ENCODE measurements around the gene ZBED2. TPM values are rescaled to one million over a fixed set of nuclear protein-coding genes. Genes with fewer than 3 reads are reported as not detected.
"Not testable (repeated sequence)": the region's sequence is repeated elsewhere in the genome, so short reads cannot be mapped to it uniquely, and the experiment has no call there.

ZBED2 gene
- total RNA-seq, 2 donors from 2014 or later: not detected

DNA sequence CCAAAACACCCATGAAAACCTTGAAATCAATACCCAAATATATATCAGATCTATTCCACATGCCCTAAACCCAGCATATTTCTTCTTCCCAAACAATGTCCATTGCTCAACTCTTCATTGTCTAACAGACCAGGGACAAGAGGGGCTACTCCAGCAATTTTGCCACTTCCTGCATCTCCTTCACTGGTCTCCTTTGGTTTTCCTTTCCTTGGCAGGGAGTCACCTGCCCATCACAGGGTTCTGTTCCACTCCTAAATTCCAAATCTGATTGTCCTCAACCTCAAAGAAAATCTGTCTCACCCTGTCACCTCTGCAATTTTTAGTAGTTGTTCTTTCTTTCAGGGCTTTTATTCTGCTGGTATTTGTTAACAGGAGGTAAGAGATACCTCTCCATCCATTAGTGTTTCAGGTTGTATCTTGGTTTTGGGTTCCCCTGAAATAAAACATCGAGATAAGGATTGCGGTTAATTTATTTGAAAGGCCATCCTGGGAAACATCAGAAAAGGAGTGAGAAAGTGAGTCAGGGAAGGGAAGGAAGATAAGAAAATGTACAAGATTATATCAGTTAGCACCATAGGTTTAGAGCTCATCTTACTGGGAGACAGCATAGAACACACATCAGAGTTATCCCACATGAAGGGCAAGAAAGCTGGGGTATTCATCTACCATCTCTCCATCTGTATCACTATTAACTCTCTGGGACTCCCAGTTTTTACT is 13.6 kb downstream of the ZBED2 start:
- intact Hi-C loops (cut with DNase I): no loop called here
- no peak for DNase-seq (ENCODE audit: low spot score)

DNA sequence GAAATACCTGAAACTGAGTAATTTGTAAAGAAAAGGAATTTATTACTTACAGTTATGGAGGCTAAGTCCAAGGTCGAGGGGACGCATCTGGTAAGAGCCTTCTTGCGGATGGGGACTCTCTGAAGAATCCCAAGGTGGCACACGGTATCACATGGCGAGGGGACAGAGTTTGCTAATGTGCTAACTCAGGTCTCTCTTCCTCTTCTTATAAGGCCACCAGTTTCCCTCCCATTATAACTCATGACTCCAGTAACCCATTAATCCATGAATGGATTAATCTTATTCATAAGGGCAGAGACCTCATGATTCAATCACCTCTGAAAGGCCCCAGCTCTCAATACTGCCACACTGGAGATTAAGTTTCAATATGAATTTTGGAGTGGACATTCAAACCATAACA is 15.7 kb downstream of the ZBED2 start:
- DNase-seq (ENCODE audit: low spot score): no peak
- intact Hi-C loops (cut with DNase I): no loop called here

DNA sequence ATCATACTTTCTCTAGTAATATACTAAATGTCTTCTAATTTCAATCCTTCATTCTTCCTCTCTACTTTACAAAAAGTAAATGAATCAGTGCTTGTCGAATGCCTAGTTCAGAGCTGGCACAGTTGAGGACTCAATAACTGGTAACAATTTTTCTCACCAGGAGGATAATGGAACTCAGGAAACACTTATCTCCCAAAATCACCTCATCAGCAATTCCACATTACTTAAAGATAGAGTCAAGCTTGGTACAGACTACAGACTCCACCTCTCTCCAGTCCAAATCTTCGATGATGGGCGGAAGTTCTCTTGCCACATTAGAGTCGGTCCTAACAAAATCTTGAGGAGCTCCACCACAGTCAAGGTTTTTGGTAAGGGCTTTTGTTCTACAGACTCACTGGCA is 16.3 kb downstream of the ZBED2 start:
- no peak for DNase-seq (ENCODE audit: low spot score)
- intact Hi-C loops (cut with DNase I): no loop called here

DNA sequence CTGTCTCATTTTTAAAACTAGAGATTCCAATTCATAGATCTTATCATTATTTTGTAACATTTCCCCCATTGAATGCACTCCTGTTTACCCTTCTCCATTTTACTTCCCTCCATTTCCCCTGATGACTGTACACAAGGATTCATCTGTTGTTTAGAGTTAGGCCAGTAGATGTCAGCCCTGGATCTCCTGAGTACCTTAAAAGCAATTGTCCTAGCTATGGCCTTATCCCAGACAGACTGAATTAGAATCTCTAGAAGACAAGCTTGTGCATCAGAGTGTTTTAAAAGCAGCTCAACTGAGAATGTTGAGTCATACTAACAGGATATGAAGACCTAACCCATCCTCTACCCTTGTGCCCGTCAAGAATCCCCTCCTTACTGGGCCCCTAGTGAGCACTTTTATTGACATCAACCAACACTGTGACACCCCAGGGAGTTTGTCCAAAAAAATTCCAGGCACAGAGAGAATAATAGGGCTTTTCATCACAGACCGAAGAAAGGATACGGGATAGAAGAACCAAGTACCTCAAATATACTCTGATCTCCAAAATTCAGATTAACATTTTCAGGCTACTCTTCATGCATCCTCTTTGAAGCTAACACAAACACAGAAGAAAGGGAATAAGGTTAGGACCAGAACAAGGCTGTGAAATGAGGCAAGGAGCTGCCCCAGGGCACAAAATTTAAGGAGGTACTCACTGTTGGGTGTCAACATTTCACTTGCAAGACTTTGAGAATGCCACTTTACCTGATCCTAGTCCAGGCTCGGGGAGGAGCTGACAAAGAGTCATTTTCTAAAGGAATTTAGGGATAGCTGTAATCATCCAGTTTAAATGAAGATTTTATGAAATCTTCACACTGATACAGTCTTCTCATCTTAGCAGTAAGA is 17.1 kb downstream of the ZBED2 start:
- intact Hi-C loops (cut with DNase I): no loop called here

DNA sequence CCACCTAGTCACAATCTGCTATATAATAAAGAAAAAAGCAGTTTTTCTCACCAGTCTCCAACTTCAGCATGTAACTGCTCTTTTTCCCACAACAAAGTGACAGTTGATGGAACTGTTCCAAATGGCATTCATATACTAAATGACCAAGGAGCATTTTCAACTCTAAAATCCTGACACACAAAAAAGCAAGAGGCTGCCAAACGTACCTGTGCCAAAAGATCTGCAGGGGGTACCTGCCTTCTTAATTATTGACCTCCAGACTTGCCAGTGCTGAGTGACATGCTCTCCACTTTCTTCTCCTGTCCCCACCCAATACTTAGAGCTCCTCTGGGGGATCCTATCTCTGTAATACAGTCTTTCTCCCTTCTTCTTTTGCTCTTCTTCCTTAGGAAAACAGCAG is 18.0 kb downstream of the ZBED2 start:
- intact Hi-C loops (cut with DNase I): no loop called here
- no peak for DNase-seq (ENCODE audit: low spot score)

More for the DNA sequence above, 17.1 kb downstream of the ZBED2 start:
- DNase-seq (ENCODE audit: low spot score): no peak

DNA sequence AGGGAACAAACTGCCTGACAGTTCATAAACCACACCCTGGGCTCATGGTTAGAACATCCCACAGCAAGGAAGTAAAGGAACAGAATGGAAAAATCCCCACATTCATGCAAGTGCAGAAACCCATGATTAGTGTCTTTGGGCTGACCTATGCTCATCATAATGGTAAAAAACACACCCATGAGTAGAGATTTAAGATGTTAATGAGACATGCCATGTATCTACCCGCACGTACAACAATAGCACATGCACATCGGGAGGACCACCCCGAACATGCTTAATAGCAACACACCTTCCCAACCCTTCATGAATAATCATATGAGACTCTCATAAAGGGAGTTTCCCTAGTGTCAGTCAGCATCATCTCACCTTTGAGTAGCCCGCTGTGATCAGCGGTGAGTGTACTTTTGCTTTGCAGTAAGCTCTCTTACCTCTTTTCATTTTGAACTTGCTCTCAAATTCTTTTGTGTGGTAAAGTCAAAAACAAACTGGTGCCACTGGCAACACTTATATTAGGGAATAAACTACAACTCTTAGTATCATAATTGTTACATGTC is 23.2 kb downstream of the ZBED2 start:
- DNase-seq (ENCODE audit: low spot score): no peak
- intact Hi-C loops (cut with DNase I): no loop called here

DNA sequence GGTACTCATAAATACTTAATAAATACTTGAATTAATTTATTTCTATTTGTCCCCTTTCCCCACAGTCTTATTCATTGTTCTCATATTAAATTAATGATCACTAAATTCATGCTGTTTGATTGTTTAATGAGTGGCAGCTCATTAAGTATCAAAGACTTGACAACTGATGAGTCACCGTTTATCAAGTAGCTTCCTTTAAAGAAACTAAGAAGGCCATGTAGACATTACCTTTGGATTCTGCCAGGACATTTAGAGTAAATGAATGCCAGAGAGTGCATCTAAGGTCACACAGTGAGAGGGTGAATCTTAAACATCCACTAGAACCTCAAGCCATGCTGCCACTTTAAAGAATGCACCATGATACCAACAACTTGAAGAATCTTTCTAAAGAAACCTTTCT is 23.9 kb downstream of the ZBED2 start:
- intact Hi-C loops (cut with DNase I): no loop called here

DNA sequence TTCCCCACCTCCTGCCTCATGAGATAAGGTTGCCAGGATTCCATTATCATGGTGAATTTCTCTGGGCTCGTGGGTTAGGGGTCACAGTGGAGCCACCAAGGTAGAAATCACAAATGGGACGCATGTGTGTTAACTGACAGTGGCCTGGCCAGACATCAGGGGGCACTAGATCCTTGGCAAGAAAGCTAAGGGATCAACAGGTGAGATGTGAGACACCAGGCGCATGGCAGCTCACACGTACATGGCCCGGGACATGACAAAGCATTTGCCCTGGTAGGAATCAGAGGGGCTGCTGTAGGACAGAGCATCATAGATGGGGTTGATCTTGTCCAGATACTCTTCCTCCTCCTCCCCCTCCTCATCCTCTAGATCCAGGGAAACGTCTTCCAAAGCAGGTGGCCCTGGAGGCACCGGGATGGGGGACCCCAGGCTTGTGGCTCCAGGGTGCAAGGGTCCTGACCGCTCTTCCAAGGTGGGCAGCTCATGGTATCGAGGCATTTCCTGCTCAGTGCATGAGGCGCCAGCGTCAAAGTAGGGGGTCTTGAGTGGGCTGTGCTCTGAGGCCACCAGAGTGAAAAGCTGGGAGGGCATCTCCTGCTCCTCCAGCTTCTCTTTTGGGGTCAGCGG is 24.6 kb downstream of the ZBED2 start:
- no peak for DNase-seq (ENCODE audit: low spot score)
- intact Hi-C loops (cut with DNase I): no loop called here

More for the DNA sequence above, 23.9 kb downstream of the ZBED2 start:
- DNase-seq (ENCODE audit: low spot score): no peak

DNA sequence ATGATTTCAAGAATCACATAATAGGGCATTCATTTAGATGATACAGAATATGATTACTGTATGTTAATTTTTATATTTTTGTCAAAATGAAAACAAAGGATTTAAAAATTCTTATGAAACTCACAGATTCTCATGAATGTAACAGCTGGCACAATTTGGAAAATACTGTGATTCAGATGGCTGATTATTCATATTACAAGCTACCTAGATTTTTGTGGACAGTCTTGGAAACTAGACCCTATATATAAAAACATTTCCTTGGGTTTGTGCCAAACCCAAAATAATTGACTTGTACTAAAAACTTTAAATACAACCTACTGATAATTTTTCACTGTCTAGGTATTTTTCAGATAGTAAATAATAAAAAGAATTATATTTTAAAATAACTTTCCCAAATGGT is 26.2 kb downstream of the ZBED2 start:
- intact Hi-C loops (cut with DNase I): no loop called here
- DNase-seq (ENCODE audit: low spot score): no peak

DNA sequence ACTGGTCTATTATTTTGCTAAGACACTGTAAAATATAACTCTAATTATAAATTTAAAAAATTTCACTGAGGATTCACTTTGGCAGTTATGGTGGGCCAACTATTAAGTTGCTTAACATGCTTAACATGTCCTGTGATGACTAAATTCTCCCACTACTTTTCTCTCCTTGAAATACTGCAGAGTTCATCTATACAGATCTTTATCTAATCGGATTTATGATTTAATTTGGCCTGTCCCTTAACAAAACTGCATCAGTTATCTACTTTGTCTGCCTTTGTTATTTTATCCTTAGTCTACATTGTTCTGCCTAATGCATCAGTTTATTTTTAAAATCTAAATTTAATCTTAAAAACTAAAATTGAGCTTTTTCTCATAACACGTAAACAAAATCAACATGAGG is 26.8 kb downstream of the ZBED2 start:
- intact Hi-C loops (cut with DNase I): no loop called here
- DNase-seq (ENCODE audit: low spot score): no peak

DNA sequence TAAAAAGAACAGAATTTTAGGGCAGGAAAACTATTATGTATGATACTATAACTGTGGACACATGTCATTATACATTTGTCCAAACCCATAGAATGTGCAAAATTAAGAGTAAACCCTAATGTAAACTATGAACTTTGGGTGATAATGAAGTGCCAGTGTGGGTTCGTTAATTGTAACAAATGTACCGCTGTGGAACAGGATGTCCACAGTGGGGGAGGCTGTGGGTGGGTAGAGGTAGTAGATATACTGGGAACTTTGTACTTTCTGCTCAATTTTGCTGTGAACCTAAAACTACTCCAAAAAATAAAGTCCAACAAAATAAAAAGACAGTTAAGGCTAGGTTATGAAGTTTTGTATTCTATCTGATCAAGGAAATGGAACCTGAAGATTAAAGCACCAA is 28.3 kb downstream of the ZBED2 start:
- no peak for DNase-seq (ENCODE audit: low spot score)
- intact Hi-C loops (cut with DNase I): no loop called here

DNA sequence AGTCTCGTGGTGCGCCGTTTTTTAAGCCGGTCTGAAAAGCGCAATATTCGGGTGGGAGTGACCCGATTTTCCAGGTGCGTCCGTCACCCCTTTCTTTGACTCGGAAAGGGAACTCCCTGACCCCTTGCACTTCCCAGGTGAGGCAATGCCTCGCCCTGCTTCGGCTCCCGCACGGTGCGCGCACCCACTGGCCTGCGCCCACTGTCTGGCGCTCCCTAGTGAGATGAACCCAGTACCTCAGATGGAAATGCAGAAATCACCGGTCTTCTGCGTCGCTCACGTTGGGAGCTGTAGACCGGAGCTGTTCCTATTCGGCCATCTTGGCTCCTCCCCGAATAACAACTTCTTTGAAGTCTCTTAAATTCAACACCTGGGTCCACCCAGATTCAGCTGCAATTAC is 33.2 kb downstream of the ZBED2 start:
- DNase-seq (ENCODE audit: low spot score); intact Hi-C loops (cut with DNase I): not testable (repeated sequence)

DNA sequence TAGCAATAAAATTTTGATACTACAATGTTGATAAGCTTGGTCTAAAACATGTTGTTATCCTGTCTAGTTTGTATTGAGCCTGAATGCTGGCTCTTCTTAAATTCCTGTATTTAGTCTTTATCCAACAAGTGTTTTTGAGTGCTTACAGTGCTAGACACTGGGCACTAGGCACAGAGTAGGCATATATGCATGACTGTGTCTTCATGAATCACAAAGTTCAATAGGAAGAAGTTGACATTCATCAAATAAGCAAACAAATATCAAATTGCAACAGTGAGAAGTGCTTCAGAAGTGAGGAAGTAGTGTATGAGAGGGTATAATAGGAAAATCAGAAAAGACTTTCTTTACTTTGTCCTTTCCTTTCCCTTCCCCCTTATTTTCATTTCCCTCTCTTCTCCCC is 46.4 kb downstream of the ZBED2 start:
- intact Hi-C loops (cut with DNase I): no loop called here
- no peak for DNase-seq (ENCODE audit: low spot score)

DNA sequence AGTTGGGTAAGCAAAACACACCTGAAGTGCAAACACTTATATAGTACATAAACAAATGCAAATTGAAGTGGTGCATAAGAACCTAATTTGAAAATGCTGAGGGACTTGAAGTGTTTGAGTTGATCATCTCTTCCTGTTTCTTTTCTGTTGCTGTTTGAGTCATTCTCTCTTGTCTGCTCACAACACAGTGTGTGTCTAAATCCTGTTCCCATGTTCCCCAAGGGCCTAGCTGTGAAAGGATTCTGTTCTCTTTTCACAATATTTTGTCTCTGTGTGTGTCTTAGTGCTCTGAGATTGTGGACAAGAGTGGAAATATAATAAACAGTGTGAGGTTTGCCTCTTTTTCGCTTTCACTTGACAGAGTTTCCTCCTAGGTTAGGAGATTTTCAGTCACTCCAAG is 47.1 kb downstream of the ZBED2 start:
- no peak for DNase-seq (ENCODE audit: low spot score)
- intact Hi-C loops (cut with DNase I): no loop called here

DNA sequence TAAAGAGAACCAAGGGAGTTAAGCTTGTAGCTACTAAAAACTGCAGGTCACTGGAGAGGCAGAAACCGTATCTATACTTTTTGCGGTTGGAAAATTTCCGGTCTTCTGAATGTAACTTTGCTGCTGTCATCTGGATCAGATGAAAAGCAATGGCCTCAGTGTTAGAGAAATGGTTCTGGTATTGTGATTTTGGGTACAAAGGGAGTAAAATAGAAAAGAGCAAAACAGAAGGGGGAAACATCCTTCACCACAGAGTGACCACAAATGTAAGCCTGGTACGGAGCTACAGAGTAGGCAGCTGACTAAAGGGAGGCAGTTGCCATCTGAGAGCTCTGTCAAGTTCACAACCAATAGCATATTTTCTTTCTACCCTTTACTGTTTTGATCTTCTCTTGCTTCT is 47.5 kb downstream of the ZBED2 start:
- intact Hi-C loops (cut with DNase I): no loop called here
- no peak for DNase-seq (ENCODE audit: low spot score)

DNA sequence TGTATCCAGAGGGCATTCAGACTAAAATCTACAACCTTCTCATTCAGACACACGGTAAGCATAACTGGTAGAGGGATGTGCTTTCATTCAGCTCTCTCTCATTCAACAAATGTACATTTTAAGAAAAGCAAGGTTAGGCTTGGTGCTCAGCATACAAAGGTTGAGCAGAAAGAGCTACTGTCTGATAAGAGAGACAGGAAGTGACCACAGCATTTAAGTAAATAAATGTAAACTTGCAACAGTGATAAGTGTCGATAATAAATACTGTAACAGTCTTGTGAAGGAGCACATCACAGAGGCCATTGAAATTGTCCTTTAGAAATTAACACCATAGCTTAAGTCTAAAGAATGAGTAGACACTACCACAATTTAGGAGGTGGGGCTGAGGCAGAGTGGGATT is 49.8 kb downstream of the ZBED2 start:
- no peak for DNase-seq (ENCODE audit: low spot score)

More for the DNA sequence above, 49.8 kb downstream of the ZBED2 start:
- intact Hi-C loops (cut with DNase I): no loop called here
